Measurements from ENCODE around the gene PIK3R6.

Gene PIK3R6

GRCh38 chr17:8855477-8856204 lies 11.8 kb downstream of the PIK3R6 start:
- DNase-seq (ENCODE audit: low spot score) = no peak

- DNase-seq (ENCODE audit: low spot score) = no peak
These were observed 15.9 kb downstream of the PIK3R6 start for GRCh38 chr17:8851600-8851999.

- DNase-seq (ENCODE audit: low spot score) = no peak
These were observed 18.0 kb downstream of the PIK3R6 start for GRCh38 chr17:8849311-8850041.

GRCh38 chr17:8847891-8848290 lies 19.6 kb downstream of the PIK3R6 start:
- DNase-seq (ENCODE audit: low spot score) = no peak

DNA sequence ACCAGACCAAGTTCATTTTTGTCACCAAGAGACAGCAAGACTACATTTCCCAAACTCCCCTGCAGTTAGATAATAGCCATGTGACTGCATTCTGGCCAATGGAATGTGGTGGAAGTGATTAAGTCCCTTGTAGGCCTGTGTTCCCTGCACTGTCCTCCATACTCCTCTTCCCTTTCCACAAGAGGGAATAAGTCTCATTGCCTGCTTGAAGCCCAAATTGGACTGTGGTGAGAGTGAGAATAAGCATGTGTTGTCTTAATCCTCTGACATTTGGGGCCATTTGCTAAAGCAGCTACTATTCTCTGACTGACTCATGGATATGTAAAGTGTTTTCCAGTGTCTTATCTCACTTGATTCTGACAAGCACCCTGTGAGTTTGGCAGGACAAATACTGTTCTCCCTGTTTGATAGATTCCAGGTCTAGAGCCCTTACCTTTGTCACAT lies 20.7 kb downstream of the PIK3R6 start:
- DNase-seq (ENCODE audit: low spot score) = peak; percentile 65

GRCh38 chr17:8844229-8845218 lies 22.9 kb downstream of the PIK3R6 start:
- DNase-seq (ENCODE audit: low spot score) = no peak

- DNase-seq (ENCODE audit: low spot score) = no peak
These were observed 24.1 kb downstream of the PIK3R6 start for GRCh38 chr17:8843344-8843743.

DNA sequence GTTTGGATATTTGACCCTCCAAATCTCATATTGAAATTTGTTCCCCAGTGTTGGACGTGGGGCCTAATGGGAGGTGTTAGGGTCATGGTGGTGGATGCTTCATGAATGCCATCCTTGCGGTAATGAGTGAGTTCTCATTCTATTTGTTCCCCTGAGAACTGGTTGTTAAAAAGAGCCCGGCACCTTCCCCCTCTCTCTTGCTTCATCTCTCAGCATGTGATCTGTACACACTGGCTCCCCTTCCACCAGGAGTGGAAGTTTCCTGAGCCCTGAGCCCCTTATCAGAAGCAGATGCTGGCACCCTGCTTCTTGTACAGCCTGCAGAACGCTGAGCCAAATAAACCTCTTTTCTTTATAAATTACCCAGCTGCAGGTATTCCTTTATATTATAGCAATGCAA lies 25.6 kb downstream of the PIK3R6 start:
- DNase-seq (ENCODE audit: low spot score) = no peak

- DNase-seq (ENCODE audit: low spot score) = no peak
These were observed 28.0 kb downstream of the PIK3R6 start for GRCh38 chr17:8839410-8839935.

- DNase-seq (ENCODE audit: low spot score) = no peak
These were observed 28.9 kb downstream of the PIK3R6 start for GRCh38 chr17:8838551-8839095.

DNA sequence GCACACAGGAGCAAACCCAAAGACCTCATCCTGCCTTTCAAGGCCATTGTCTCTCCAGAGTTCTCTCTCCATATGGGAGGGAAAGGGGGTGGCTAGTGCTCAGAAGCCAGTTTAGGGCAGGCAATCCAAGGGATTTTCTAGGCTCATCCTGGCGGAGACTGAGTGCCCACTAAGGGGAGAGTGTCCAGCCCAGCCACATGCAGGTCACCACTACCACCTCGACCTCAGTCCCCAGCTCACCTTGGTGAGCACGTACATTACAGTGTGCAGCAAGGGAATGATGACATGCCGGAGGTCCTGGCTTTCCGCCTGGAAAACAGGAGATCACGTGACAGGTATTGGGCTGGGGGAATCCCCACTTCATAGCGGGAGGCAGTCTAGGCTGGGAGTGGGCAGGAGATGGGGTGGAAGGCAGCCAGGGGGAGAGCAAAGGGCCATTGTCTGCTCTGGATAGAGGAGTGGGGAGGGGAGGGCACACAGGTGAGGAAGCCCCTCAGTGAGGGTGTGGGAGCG lies 29.9 kb downstream of the PIK3R6 start:
- no peak for DNase-seq (ENCODE audit: low spot score)

DNA sequence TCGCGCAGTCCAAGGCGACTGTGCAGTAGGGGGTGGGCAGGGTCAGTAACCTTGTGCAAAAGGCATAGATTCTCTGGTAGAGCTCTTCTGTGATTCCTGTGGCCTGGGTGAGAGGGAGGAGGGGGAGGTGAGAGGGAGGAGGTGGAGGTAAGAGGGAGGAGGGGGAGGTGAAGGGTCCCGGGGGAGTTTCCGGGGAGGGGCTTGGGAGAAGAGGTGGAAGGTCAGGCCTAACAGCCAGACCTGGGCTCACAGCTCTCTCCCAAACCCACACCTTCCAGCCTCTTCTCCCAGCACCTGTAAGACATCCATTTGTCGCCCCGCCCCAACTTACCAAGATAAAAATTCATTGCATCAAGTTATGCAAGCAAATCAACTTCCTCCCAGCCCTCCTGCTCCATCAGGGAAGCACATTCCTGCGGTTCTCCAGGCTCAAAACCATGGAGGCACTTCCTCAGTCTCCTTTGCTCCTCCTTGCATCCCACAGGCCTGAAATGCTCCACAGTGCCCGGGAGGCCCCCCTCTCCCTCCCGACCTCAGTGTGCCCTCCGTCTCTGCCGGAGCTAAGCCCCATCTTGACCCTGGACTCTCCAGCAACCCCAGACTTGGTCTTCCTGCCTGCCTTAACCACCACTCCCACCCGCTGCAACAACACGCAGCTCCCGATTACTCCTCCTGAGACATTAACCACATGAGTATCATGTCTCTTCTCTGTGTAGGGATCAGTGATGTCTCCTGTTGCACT lies 30.5 kb downstream of the PIK3R6 start:
- DNase-seq (ENCODE audit: low spot score) = no peak

GRCh38 chr17:8835631-8836364 lies 31.7 kb downstream of the PIK3R6 start:
- DNase-seq (ENCODE audit: low spot score) = no peak

GRCh38 chr17:8835106-8835505 lies 32.4 kb downstream of the PIK3R6 start:
- no peak for DNase-seq (ENCODE audit: low spot score)

GRCh38 chr17:8832711-8833352 lies 34.6 kb downstream of the PIK3R6 start:
- DNase-seq (ENCODE audit: low spot score) = no peak

GRCh38 chr17:8831234-8831849 lies 36.1 kb downstream of the PIK3R6 start:
- no peak for DNase-seq (ENCODE audit: low spot score)

- DNase-seq (ENCODE audit: low spot score) = no peak
These were observed 37.3 kb downstream of the PIK3R6 start for GRCh38 chr17:8830141-8830540.

GRCh38 chr17:8829036-8829941 lies 38.2 kb downstream of the PIK3R6 start:
- DNase-seq (ENCODE audit: low spot score) = no peak
